SK-N-SH (cell line): ENCODE measurements around the gene RPA1. TPM values are rescaled to one million over a fixed set of nuclear protein-coding genes. Genes with fewer than 3 reads are reported as not detected.

Experiments
- CTCF ChIA-PET: fragments of 300-600, 350-600 bp; formaldehyde crosslinking; extraction: SDS; loops from one replicate; lab custom pipeline; 2021; lab: Yijun Ruan, JAX
- POLR2A ChIA-PET: fragments of 350-600 bp; sonication (Branson Sonifier 250); formaldehyde crosslinking; extraction: SDS; loops from one replicate; lab custom pipeline; 2020; ENCODE audit warnings: antibody characterized with exemption, inconsistent platforms; lab: Yijun Ruan, JAX
- DNase-seq: peaks from one replicate; pipeline ENCODE4 v3.0.0; 2012
- H2AFZ ChIP-seq: fragments of 200-600 bp; sonication (generic); 2 replicates; pipeline ENCODE4 v1.8.1; 2016; ENCODE audit warnings: antibody characterized with exemption, mild to moderate bottlenecking, low read depth
- H3F3A ChIP-seq: fragments of 200-600 bp; sonication (generic); replicated peaks from 2 replicates; pipeline ENCODE3; 2016; ENCODE audit warnings: antibody characterized with exemption, mild to moderate bottlenecking; ENCODE audit not compliant: insufficient read depth
- H3K27ac ChIP-seq, 2 experiments: fragments of 200-500 bp in 1 of 2; fragments of 200-600 bp in 1 of 2; sonication (Bioruptor generic) in 1 of 2; sonication (generic), shearing (Covaris generic) in 1 of 2; 2 replicates each; pipeline versions ENCODE4 v1.5.1 to v1.6.1; 2014 to 2016; ENCODE audit warnings: low read depth in 2 of 2, inconsistent platforms in 1 of 2, low read length in 1 of 2, mild to moderate bottlenecking in 1 of 2, mixed read lengths in 1 of 2
- H3K27me3 ChIP-seq: fragments of 200-600 bp; sonication (generic), shearing (Covaris generic); 2 replicates; pipeline ENCODE4 v1.6.1; 2016; ENCODE audit warnings: mixed run types; ENCODE audit not compliant: insufficient read depth
- H3K36me3 ChIP-seq, 2 experiments: fragments of 200-500 bp in 1 of 2; fragments of 200-600 bp in 1 of 2; sonication (Bioruptor generic) in 1 of 2; sonication (generic) in 1 of 2; replicated peaks in 1 of 2; 2 replicates each; pipeline versions ENCODE3 to v1.5.1; 2014 to 2016; ENCODE audit warnings: low read length in 1 of 2, mild to moderate bottlenecking in 1 of 2; ENCODE audit not compliant: insufficient read depth in 2 of 2, control insufficient read depth in 1 of 2
- H3K4me1 ChIP-seq, 2 experiments: fragments of 200-500 bp in 1 of 2; fragments of 200-600 bp in 1 of 2; sonication (Bioruptor generic) in 1 of 2; sonication (generic), shearing (Covaris generic) in 1 of 2; 2 replicates each; pipeline versions ENCODE4 v1.5.1 to v1.6.1; 2014 to 2016; ENCODE audit warnings: low read depth in 1 of 2, low read length in 1 of 2, mixed run types in 1 of 2; ENCODE audit not compliant: insufficient read depth in 2 of 2, control insufficient read depth in 1 of 2
- H3K4me2 ChIP-seq: fragments of 200-600 bp; sonication (generic), shearing (Covaris generic); 2 replicates; pipeline ENCODE4 v1.6.1; 2017; ENCODE audit warnings: mixed run types
- H3K4me3 ChIP-seq, 2 experiments: fragments of 200-500 bp in 1 of 2; fragments of 200-600 bp in 1 of 2; sonication (Bioruptor generic) in 1 of 2; sonication (generic), shearing (Covaris generic) in 1 of 2; 2 replicates each; pipeline versions ENCODE4 v1.5.1 to v1.8.1; 2014 to 2016; ENCODE audit warnings: low read depth in 2 of 2, inconsistent platforms in 1 of 2, low read length in 1 of 2, mild to moderate bottlenecking in 1 of 2, mixed read lengths in 1 of 2, moderate library complexity in 1 of 2
- H3K79me2 ChIP-seq: fragments of 200-600 bp; sonication (generic); 2 replicates; pipeline ENCODE4 v1.8.1; 2017; ENCODE audit warnings: mild to moderate bottlenecking; ENCODE audit not compliant: insufficient read depth
- H3K9ac ChIP-seq: fragments of 200-600 bp; sonication (generic); 2 replicates; pipeline ENCODE4 v1.6.1; 2017; ENCODE audit warnings: mixed run types
- H3K9me2 ChIP-seq: fragments of 200-600 bp; sonication (generic); 2 replicates; pipeline ENCODE4 v1.6.1; 2017; ENCODE audit warnings: mixed run types
- H3K9me3 ChIP-seq: fragments of 200-600 bp; sonication (generic); 2 replicates; pipeline ENCODE4 v1.6.1; 2017; ENCODE audit warnings: mixed run types, mild to moderate bottlenecking, moderate library complexity
- H4K20me1 ChIP-seq: fragments of 200-600 bp; sonication (generic); 2 replicates; pipeline ENCODE4 v1.6.1; 2017; ENCODE audit warnings: mild to moderate bottlenecking, mixed run types; ENCODE audit not compliant: insufficient read depth
- CHD2 ChIP-seq: fragments of 150-350 bp; IDR thresholded peaks from 2 replicates; pipeline ENCODE4 v1.6.1; 2018; ENCODE audit warnings: low read length; ENCODE audit not compliant: partially characterized antibody
- CTCF ChIP-seq: fragments of 200-600 bp; sonication (generic); IDR thresholded peaks from 2 replicates; pipeline ENCODE4 v1.6.1; 2017; ENCODE audit warnings: antibody characterized with exemption, mild to moderate bottlenecking, moderate library complexity
- EP300 ChIP-seq, 2 experiments: IDR thresholded peaks; 2 replicates each; pipeline versions ENCODE4 v1.4.0 to v1.6.1; 2012; ENCODE audit warnings: borderline replicate concordance in 1 of 2, low read depth in 1 of 2, low read length in 1 of 2
- FOSL2 ChIP-seq: IDR thresholded peaks from 2 replicates; pipeline ENCODE4 v1.4.0; 2012; ENCODE audit warnings: low read depth, mild to moderate bottlenecking, moderate library complexity, borderline replicate concordance
- GABPA ChIP-seq: IDR thresholded peaks from 2 replicates; pipeline ENCODE4 v1.4.0; 2012; ENCODE audit warnings: low read depth, mild to moderate bottlenecking
- GATA2 ChIP-seq: sonication (generic); formaldehyde crosslinking; IDR thresholded peaks from 2 replicates; pipeline ENCODE4 v1.5.0; 2020; ENCODE audit warnings: mild to moderate bottlenecking, missing genetic modification reagents
- MEF2A ChIP-seq: IDR thresholded peaks from 2 replicates; pipeline ENCODE4 v1.4.0; 2012; ENCODE audit warnings: low read depth, borderline replicate concordance
- MXI1 ChIP-seq: IDR thresholded peaks from 2 replicates; pipeline ENCODE4 v1.6.1; 2012; ENCODE audit warnings: mild to moderate bottlenecking, low read depth, low read length, improper control_type of control experiment
- NFIC ChIP-seq: IDR thresholded peaks from 2 replicates; pipeline ENCODE4 v1.4.0; 2012; ENCODE audit warnings: borderline replicate concordance
- POLR2AphosphoS5 ChIP-seq: IDR thresholded peaks from 2 replicates; pipeline ENCODE4 v1.6.1; 2012; ENCODE audit warnings: low read depth, low read length
- RCOR1 ChIP-seq: fragments of 150-350 bp; IDR thresholded peaks from 2 replicates; pipeline ENCODE4 v1.6.1; 2017; ENCODE audit warnings: antibody characterized with exemption, low read length
- REST ChIP-seq: IDR thresholded peaks from 2 replicates; pipeline ENCODE4 v1.6.1; 2012; ENCODE audit warnings: mild to moderate bottlenecking, low read depth, low read length, moderate library complexity
- SIN3A ChIP-seq: IDR thresholded peaks from 2 replicates; pipeline ENCODE4 v1.6.1; 2012; ENCODE audit warnings: low read depth, mild to moderate bottlenecking, low read length, moderate library complexity, borderline replicate concordance
- TAF1 ChIP-seq: IDR thresholded peaks from 2 replicates; pipeline ENCODE4 v1.6.1; 2012; ENCODE audit warnings: low read depth, mild to moderate bottlenecking, low read length, moderate library complexity, borderline replicate concordance
- TCF12 ChIP-seq: IDR thresholded peaks from 2 replicates; pipeline ENCODE4 v1.4.0; 2012
- YY1 ChIP-seq: IDR thresholded peaks from 2 replicates; pipeline ENCODE4 v1.4.0; 2012; ENCODE audit warnings: low read depth, mild to moderate bottlenecking
- WGBS: methylation state at CpG from one replicate; pipeline ENCODE4 v1.1.6; 2017; ENCODE audit warnings: low lambda C conversion rate; 5-methylcytosine and 5-hydroxymethylcytosine counted together
- polyA plus RNA-seq, 3 experiments: library from polyadenylated mRNA; depleted of rRNA; stranded (reverse); fragments of >200 nt; gene quantifications; 2 replicates each; pipeline ENCODE4 v1.2.3, GENCODE V29; 2012
- TF ChIP-seq, protein P1 (sequence below): fragments of 150-350 bp; IDR thresholded peaks from 2 replicates; pipeline ENCODE4 v1.6.1; 2016; ENCODE audit warnings: mild to moderate bottlenecking, low read depth, low read length

RPA1 gene
- polyA plus RNA-seq, 1 of the 3 experiments (the other 2 are of a cell fraction), result 47.2 TPM

- POLR2A ChIA-PET, result no interaction called here
- H3F3A ChIP-seq, result no peaks in the 10 kb centered on the region
- H3K27ac ChIP-seq, result no peak overlapping the region
Observed at GRCh38 chr17:1890758-1891450, 61.1 kb downstream of the RPA1 start.

GRCh38 chr17:1894753-1895339 is 65.0 kb downstream of the RPA1 start:
- Histone ChIP-seq H3K79me2 (no peaks in the 10 kb centered on the region), H3K27me3 (no peaks in the 10 kb centered on the region), H3K9ac (no peak overlapping the region), H3K4me3 (no peak overlapping the region), H3F3A (no peaks in the 10 kb centered on the region), H3K4me2 (no peak overlapping the region), H3K27ac (no peak overlapping the region), H4K20me1 (no peaks in the 10 kb centered on the region), H2AFZ (no peak overlapping the region), H3K9me2 (no peaks in the 10 kb centered on the region), H3K36me3 (peaks cover 26 to 40% of the 10 kb centered on the region in 2 experiments), H3K4me1 (peaks cover 0 to 25% of the 10 kb centered on the region in 2 experiments; a peak in 2 of 4 replicates), H3K9me3 (no peaks in the 10 kb centered on the region)
- POLR2A ChIA-PET, result no interaction called here
- DNase-seq, result no peak
- 93% methylated on average over 7 of the region's 7 CpGs for whole genome bisulfite sequencing
- CTCF ChIA-PET, result interaction anchor here (1.1 to 1.7 kb wide), 2 partner anchors 11 to 350 kb away, joined by 3 to 5 read pairs; no protein-coding TSS in a partner anchor
- no peak for TF ChIP-seq GABPA
- no peak for TF ChIP-seq GATA2 (CRISPR knock-in tag)
- no peak for TF ChIP-seq YY1
- TF ChIP-seq REST, result no peak
- no peak for TF ChIP-seq EP300 (IDR thresholded peaks at IDR 0.05; ENCODE audit: borderline replicate concordance in 1 of 2, low read depth in 1 of 2, low read length in 1 of 2)
- no peak for TF ChIP-seq CHD2
- no peak for TF ChIP-seq MXI1
- TF ChIP-seq, protein P1, sequence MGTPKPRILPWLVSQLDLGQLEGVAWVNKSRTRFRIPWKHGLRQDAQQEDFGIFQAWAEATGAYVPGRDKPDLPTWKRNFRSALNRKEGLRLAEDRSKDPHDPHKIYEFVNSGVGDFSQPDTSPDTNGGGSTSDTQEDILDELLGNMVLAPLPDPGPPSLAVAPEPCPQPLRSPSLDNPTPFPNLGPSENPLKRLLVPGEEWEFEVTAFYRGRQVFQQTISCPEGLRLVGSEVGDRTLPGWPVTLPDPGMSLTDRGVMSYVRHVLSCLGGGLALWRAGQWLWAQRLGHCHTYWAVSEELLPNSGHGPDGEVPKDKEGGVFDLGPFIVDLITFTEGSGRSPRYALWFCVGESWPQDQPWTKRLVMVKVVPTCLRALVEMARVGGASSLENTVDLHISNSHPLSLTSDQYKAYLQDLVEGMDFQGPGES, result no peak

More at GRCh38 chr17:1890758-1891450, 61.1 kb downstream of the RPA1 start:
- H2AFZ ChIP-seq, result no peak overlapping the region
- H3K36me3 ChIP-seq, result peaks cover 23 to 37% of the 10 kb centered on the region in 2 experiments
- 89% methylated on average over 15 of the region's 15 CpGs for WGBS
- no peak overlapping the region for H3K4me2 ChIP-seq
- H3K79me2 ChIP-seq, result no peaks in the 10 kb centered on the region
- no peaks in the 10 kb centered on the region for H4K20me1 ChIP-seq
- H3K4me1 ChIP-seq, result no peaks in the 10 kb centered on the region
- no peak overlapping the region for H3K4me3 ChIP-seq
- H3K9me3 ChIP-seq, result no peaks in the 10 kb centered on the region
- CTCF ChIA-PET, result interaction anchor here (1.2 to 1.5 kb wide), 2 partner anchors 8 to 18 kb away, joined by 4 to 5 read pairs; no protein-coding TSS in a partner anchor
- no peak for DNase-seq
- H3K9me2 ChIP-seq, result no peaks in the 10 kb centered on the region
- H3K9ac ChIP-seq, result no peak overlapping the region
- no peak for TF ChIP-seq RCOR1
- no peak for TF ChIP-seq NFIC
- TF ChIP-seq POLR2AphosphoS5, result no peak
- no peak for TF ChIP-seq YY1
- no peak for TF ChIP-seq TAF1
- TF ChIP-seq TCF12, result no peak
- TF ChIP-seq MEF2A, result no peak
- TF ChIP-seq SIN3A, result no peak
- TF ChIP-seq, protein P1, result no peak
- TF ChIP-seq CTCF, result no peak
- no peak for TF ChIP-seq CHD2
- TF ChIP-seq FOSL2, result no peak
- no peaks in the 10 kb centered on the region for H3K27me3 ChIP-seq
